A549 (cell line): ENCODE measurements around the gene HRH4.

Experiments
- CEBPB ChIP-seq, 2 experiments: fragments of >200 bp in 1 of 2; sonication (Bioruptor Twin) in 1 of 2; formaldehyde crosslinking in 1 of 2; IDR thresholded peaks; 2 replicates each; pipeline ENCODE4 v1.6.1; 2012 to 2016
- JUN ChIP-seq, 2 experiments: fragments of >200 bp; sonication (Bioruptor Twin); formaldehyde crosslinking; IDR thresholded peaks; 2 replicates in 1 of 2; 3 replicates in 1 of 2; pipeline ENCODE4 v1.6.1; 2016 to 2017
- MAFK ChIP-seq: fragments of 450-650 bp; IDR thresholded peaks from 2 replicates; pipeline ENCODE4 v1.6.1; 2014; ENCODE audit not compliant: partially characterized antibody
- POLR2AphosphoS2 ChIP-seq: conservative IDR thresholded peaks from 2 replicates; pipeline ENCODE4 v1.6.1; 2012; ENCODE audit warnings: low read length, improper control_type of control experiment, inconsistent platforms
- REST ChIP-seq: fragments of 200-600 bp; sonication (generic); IDR thresholded peaks from 2 replicates; pipeline ENCODE4 v1.6.1; 2016; ENCODE audit warnings: antibody characterized with exemption, mild to moderate bottlenecking, moderate library complexity
- TF ChIP-seq, protein P1 (sequence below): fragments of >200 bp; sonication (Bioruptor Twin); formaldehyde crosslinking; IDR thresholded peaks from 3 replicates; pipeline ENCODE4 v1.5.1; 2016

DNA sequence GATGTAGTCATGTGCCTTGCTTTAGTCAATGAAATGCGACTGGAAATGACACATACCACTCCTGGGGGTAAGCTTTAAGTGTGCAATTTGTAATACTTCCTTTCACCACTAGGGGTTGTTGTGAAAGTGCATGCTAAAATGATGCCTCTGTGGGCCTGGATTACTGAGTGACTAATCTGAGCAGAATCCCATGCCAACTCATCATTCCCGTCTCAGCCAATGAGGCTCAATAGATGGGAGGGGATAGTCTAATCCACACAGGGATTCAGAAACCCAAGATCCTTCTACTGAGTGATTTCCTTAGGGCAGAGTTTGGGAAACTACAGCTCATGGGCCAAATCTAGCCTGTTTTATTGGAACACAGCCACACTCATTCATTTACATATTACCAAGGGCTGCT, 54.0 kb downstream of the HRH4 start:
- TF ChIP-seq CEBPB (IDR thresholded peaks at IDR 0.05) (no peak), MAFK (no peak), JUN (IDR thresholded peaks at IDR 0.05) (no peak), REST (no peak), POLR2AphosphoS2 (no peak)
- TF ChIP-seq, protein P1, sequence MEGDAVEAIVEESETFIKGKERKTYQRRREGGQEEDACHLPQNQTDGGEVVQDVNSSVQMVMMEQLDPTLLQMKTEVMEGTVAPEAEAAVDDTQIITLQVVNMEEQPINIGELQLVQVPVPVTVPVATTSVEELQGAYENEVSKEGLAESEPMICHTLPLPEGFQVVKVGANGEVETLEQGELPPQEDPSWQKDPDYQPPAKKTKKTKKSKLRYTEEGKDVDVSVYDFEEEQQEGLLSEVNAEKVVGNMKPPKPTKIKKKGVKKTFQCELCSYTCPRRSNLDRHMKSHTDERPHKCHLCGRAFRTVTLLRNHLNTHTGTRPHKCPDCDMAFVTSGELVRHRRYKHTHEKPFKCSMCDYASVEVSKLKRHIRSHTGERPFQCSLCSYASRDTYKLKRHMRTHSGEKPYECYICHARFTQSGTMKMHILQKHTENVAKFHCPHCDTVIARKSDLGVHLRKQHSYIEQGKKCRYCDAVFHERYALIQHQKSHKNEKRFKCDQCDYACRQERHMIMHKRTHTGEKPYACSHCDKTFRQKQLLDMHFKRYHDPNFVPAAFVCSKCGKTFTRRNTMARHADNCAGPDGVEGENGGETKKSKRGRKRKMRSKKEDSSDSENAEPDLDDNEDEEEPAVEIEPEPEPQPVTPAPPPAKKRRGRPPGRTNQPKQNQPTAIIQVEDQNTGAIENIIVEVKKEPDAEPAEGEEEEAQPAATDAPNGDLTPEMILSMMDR = no peak
